Mesenchymal stem cell (in vitro differentiated cells and primary cell): ENCODE data around the gene ARIH1.
A peak's percentile ranks its signal among the peaks of the same experiment; 100 is the strongest.

Source experiments
- DNase-seq: peaks from one replicate; pipeline ENCODE4 v3.0.0-alpha.2; 2013
- H2AFZ ChIP-seq: one replicate; pipeline ENCODE4 v1.6.1; 2013; ENCODE audit warnings: low read depth, mild to moderate bottlenecking, control low read depth, inconsistent platforms, low read length, moderate library complexity
- H2AK5ac ChIP-seq: 2 replicates; pipeline ENCODE4 v1.6.1; 2013; ENCODE audit warnings: low read length, moderate library complexity, mild to moderate bottlenecking, inconsistent platforms; ENCODE audit not compliant: severe bottlenecking
- H2BK120ac ChIP-seq: one replicate; pipeline ENCODE4 v1.6.1; 2013; ENCODE audit warnings: low read depth, mild to moderate bottlenecking, inconsistent platforms, low read length, moderate library complexity
- H2BK12ac ChIP-seq, 2 experiments: one replicate each; pipeline ENCODE4 v1.6.1; 2013; ENCODE audit warnings: inconsistent platforms in 2 of 2, low read length in 2 of 2, mild to moderate bottlenecking in 2 of 2, moderate library complexity in 2 of 2, control low read depth in 1 of 2
- H2BK15ac ChIP-seq: one replicate; pipeline ENCODE4 v1.6.1; 2013; ENCODE audit warnings: mild to moderate bottlenecking, low read depth, inconsistent platforms; ENCODE audit not compliant: poor library complexity, severe bottlenecking
- H2BK5ac ChIP-seq: 2 replicates; pipeline ENCODE4 v1.6.1; 2013; ENCODE audit warnings: low read depth, mild to moderate bottlenecking, low read length, control low read depth, inconsistent platforms; ENCODE audit not compliant: poor library complexity, severe bottlenecking
- H3K14ac ChIP-seq, 2 experiments: one replicate each; pipeline ENCODE4 v1.6.1; 2013; ENCODE audit warnings: inconsistent platforms in 2 of 2, low read length in 2 of 2, control low read depth in 1 of 2, mild to moderate bottlenecking in 1 of 2, moderate library complexity in 1 of 2
- H3K18ac ChIP-seq, 2 experiments: one replicate each; pipeline ENCODE4 v1.6.1; 2013; ENCODE audit warnings: inconsistent platforms in 2 of 2, low read length in 2 of 2, control low read depth in 1 of 2, low read depth in 1 of 2, mild to moderate bottlenecking in 1 of 2
- H3K23ac ChIP-seq, 2 experiments: one replicate each; pipeline ENCODE4 v1.6.1; 2013; ENCODE audit warnings: inconsistent platforms in 2 of 2, low read length in 2 of 2, mild to moderate bottlenecking in 2 of 2, moderate library complexity in 2 of 2, control low read depth in 1 of 2
- H3K27ac ChIP-seq: 2 replicates; pipeline ENCODE4 v1.5.1; 2013; ENCODE audit warnings: mild to moderate bottlenecking, moderate library complexity, low read length, control low read depth, inconsistent platforms; ENCODE audit not compliant: poor library complexity, severe bottlenecking
- H3K27me3 ChIP-seq, 2 experiments: 2 replicates each; pipeline versions ENCODE4 v1.6.1 to v1.7.0; 2013; ENCODE audit warnings: low read length in 2 of 2, mild to moderate bottlenecking in 2 of 2, moderate library complexity in 2 of 2, control low read depth in 1 of 2, inconsistent platforms in 1 of 2; ENCODE audit not compliant: control insufficient read depth in 1 of 2, insufficient read depth in 1 of 2
- H3K36me3 ChIP-seq, 2 experiments: 2 replicates each; pipeline versions ENCODE4 v1.6.1 to v1.7.0; 2013; ENCODE audit warnings: low read length in 2 of 2, control low read depth in 1 of 2, inconsistent platforms in 1 of 2, low read depth in 1 of 2, mild to moderate bottlenecking in 1 of 2; ENCODE audit not compliant: insufficient read depth in 2 of 2, control insufficient read depth in 1 of 2
- H3K4ac ChIP-seq, 2 experiments: one replicate each; pipeline ENCODE4 v1.6.1; 2013; ENCODE audit warnings: inconsistent platforms in 2 of 2, low read length in 2 of 2, mild to moderate bottlenecking in 2 of 2, moderate library complexity in 2 of 2, control low read depth in 1 of 2, low read depth in 1 of 2
- H3K4me1 ChIP-seq: 2 replicates; pipeline ENCODE4 v1.6.1; 2013; ENCODE audit warnings: low read depth, low read length, control low read depth; ENCODE audit not compliant: control insufficient read depth, insufficient read depth
- H3K4me2 ChIP-seq: 2 replicates; pipeline ENCODE4 v1.6.1; 2013; ENCODE audit warnings: low read length, mild to moderate bottlenecking, inconsistent platforms; ENCODE audit not compliant: poor library complexity, severe bottlenecking
- H3K4me3 ChIP-seq, 2 experiments: 2 replicates each; pipeline versions ENCODE4 v1.5.1 to v1.7.0; 2013; ENCODE audit warnings: low read length in 2 of 2, mild to moderate bottlenecking in 2 of 2, control low read depth in 1 of 2, low read depth in 1 of 2; ENCODE audit not compliant: insufficient read depth in 1 of 2
- H3K79me1 ChIP-seq: replicated peaks from 2 replicates; pipeline ENCODE4 v1.6.1; 2013; ENCODE audit warnings: mild to moderate bottlenecking, control low read depth, low read length, inconsistent platforms; ENCODE audit not compliant: poor library complexity, severe bottlenecking
- H3K9ac ChIP-seq: 2 replicates; pipeline ENCODE4 v1.7.0; 2013; ENCODE audit warnings: mild to moderate bottlenecking, low read length, moderate library complexity
- H3K9me3 ChIP-seq: 2 replicates; pipeline ENCODE4 v1.7.0; 2013; ENCODE audit warnings: mild to moderate bottlenecking, low read length; ENCODE audit not compliant: control insufficient read depth
- H4K8ac ChIP-seq: one replicate; pipeline ENCODE4 v1.6.1; 2013; ENCODE audit warnings: inconsistent platforms, mild to moderate bottlenecking, low read length, moderate library complexity
- H4K91ac ChIP-seq: one replicate; pipeline ENCODE4 v1.6.1; 2013; ENCODE audit warnings: mild to moderate bottlenecking, low read length, inconsistent platforms
- WGBS: methylation state at CpG from one replicate; pipeline ENCODE4 v1.1.7; 2013; ENCODE audit warnings: mixed read lengths; 5-methylcytosine and 5-hydroxymethylcytosine counted together

ARIH1 gene

DNA sequence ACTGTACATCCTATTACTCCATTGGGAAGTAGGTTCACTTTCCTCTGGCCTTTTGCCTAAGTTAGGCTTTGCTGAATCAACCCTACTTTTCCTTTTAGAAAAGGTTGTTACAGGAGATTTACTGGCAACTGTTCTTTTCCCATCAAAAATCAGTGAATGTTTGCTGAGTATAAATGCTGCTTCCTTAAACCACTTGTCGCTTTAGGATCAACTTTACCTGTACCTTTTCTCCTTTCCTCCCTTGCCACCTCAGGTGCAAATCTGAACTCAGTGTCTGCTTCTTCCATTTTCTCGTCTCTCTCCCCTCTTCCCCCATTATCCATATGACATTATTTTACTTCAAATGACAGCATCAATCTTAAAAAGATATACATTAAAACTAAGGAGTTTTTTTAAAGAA lies 110.9 kb downstream of the ARIH1 start:
- H3K18ac ChIP-seq: no peak overlapping the region
- no peak overlapping the region for H3K4ac ChIP-seq
- H2BK12ac ChIP-seq: no peak overlapping the region
- H2BK15ac ChIP-seq: no peak overlapping the region
- no peak overlapping the region for H3K9ac ChIP-seq
- no peak overlapping the region for H4K91ac ChIP-seq
- H3K14ac ChIP-seq: no peak overlapping the region
- H3K23ac ChIP-seq: no peak overlapping the region
- H4K8ac ChIP-seq: no peak overlapping the region
- H3K36me3 ChIP-seq: peaks cover 7 to 91% of the 10 kb centered on the region in 2 experiments
- H2BK5ac ChIP-seq: no peak overlapping the region
- WGBS: 98% methylated on average over 2 of the region's 2 CpGs
- no peak overlapping the region for H3K4me2 ChIP-seq
- no peak overlapping the region for H2AK5ac ChIP-seq
- peaks cover 15% of the 10 kb centered on the region for H3K79me1 ChIP-seq
- peaks cover 3% of the 10 kb centered on the region for H3K4me1 ChIP-seq
- H3K27ac ChIP-seq: no peak overlapping the region
- H2BK120ac ChIP-seq: no peak overlapping the region
- DNase-seq: no peak
- H2AFZ ChIP-seq: no peak overlapping the region
- no peak overlapping the region for H3K4me3 ChIP-seq
- no peaks in the 10 kb centered on the region for H3K9me3 ChIP-seq
- H3K27me3 ChIP-seq: no peaks in the 10 kb centered on the region

DNA sequence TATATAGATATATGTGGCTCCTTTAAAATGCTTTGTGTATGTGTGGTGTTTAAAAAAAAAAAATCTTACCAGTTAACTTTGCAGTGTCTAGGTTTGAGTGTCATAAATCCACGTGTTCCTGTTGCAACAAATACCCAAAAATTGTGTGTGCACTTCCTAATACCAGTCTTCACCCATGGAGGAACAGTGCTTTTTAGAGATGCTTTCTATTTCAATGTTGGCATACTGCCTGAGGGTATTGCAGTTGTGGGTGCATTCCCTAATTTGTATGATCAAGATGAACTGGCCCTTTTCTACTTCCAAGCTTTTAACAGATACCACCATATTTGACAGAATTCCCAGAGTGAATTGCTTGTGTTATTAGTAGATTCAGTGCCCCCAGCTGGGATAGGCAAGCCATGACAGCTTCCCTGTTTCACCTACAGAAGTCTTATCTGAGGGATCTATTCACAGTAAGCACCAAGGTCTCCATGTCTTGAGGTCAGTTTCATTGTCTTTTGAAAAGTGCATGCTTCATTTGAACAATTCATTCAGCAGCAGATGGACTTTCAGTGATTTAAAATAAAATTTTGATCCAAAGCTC lies 111.4 kb downstream of the ARIH1 start:
- peak; percentile 21 for DNase-seq
- no CpG with 5 or more reads among the region's 1 CpG for WGBS
- Histone ChIP-seq H4K8ac (no peak overlapping the region), H3K14ac (no peak overlapping the region), H3K27me3 (no peaks in the 10 kb centered on the region), H3K9me3 (no peaks in the 10 kb centered on the region), H3K4me3 (no peak overlapping the region), H3K4ac (no peak overlapping the region), H3K4me1 (peaks cover 3% of the 10 kb centered on the region), H3K4me2 (no peak overlapping the region), H2BK12ac (no peak overlapping the region), H3K9ac (no peak overlapping the region), H3K79me1 (peaks cover 15% of the 10 kb centered on the region), H2AFZ (no peak overlapping the region), H3K36me3 (peaks cover 7 to 86% of the 10 kb centered on the region in 2 experiments), H2BK5ac (no peak overlapping the region), H2BK15ac (no peak overlapping the region), H3K18ac (no peak overlapping the region), H4K91ac (no peak overlapping the region), H3K23ac (no peak overlapping the region), H2AK5ac (no peak overlapping the region), H2BK120ac (no peak overlapping the region), H3K27ac (no peak overlapping the region)

DNA sequence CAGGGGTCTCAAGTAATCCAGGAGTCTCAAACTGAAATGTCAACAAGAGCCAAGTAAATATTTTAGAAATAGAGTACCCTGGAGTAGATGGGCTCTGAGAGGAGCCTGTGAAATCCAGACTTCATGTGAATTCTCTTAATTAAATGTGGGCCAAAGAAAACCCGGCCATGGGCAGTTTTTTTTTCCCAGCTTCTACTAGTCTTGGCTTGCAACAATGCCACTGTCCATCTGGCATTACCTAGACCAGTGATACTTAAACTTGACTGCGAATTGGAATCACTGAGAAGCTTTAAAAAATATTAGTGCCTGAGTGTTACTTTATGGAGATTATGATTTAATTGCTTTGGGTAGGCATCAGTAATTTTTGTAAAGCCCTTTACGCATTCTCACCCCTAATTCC lies 114.0 kb downstream of the ARIH1 start:
- H2BK120ac ChIP-seq: no peak overlapping the region
- no peak overlapping the region for H3K4ac ChIP-seq
- H2BK12ac ChIP-seq: no peak overlapping the region
- H3K4me3 ChIP-seq: no peak overlapping the region
- H3K14ac ChIP-seq: no peak overlapping the region
- peaks cover 3% of the 10 kb centered on the region for H3K4me1 ChIP-seq
- H3K4me2 ChIP-seq: no peak overlapping the region
- no peak overlapping the region for H4K8ac ChIP-seq
- DNase-seq: no peak
- no peak overlapping the region for H2AFZ ChIP-seq
- H4K91ac ChIP-seq: no peak overlapping the region
- H2BK5ac ChIP-seq: no peak overlapping the region
- WGBS: 100% methylated on average over 3 of the region's 3 CpGs
- no peak overlapping the region for H3K27ac ChIP-seq
- no peak overlapping the region for H3K9ac ChIP-seq
- H3K36me3 ChIP-seq: peaks cover 5 to 65% of the 10 kb centered on the region in 2 experiments
- no peaks in the 10 kb centered on the region for H3K27me3 ChIP-seq
- no peak overlapping the region for H2BK15ac ChIP-seq
- H3K23ac ChIP-seq: no peak overlapping the region
- no peak overlapping the region for H2AK5ac ChIP-seq
- no peak overlapping the region for H3K18ac ChIP-seq
- peaks cover 12% of the 10 kb centered on the region for H3K79me1 ChIP-seq
- H3K9me3 ChIP-seq: no peaks in the 10 kb centered on the region

DNA sequence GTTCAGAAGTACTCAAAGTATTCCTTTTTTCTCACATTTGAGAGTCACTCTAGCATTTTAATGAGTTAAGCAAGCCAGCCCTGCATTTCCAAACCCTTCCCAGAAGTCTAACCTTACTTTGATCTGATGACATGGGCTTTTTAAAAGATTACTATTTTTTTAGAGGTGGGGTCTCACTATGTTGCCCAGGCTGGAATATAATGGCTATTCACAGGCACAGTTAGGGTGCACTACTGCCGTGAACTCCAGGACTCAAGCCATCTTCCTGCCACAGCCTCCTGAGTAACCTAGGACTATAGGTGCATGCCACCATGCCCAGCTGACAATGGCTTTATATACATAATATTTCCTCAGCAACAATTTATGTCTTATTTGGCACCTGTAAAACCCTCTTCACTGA lies 116.3 kb downstream of the ARIH1 start:
- Histone ChIP-seq H2BK15ac (no peak overlapping the region), H3K9me3 (no peaks in the 10 kb centered on the region), H2AK5ac (no peak overlapping the region), H3K4me1 (no peaks in the 10 kb centered on the region), H4K91ac (no peak overlapping the region), H3K4ac (no peak overlapping the region), H3K9ac (no peak overlapping the region), H2BK120ac (no peak overlapping the region), H3K79me1 (peaks cover 6% of the 10 kb centered on the region), H3K36me3 (peaks cover 9 to 42% of the 10 kb centered on the region in 2 experiments), H2BK5ac (no peak overlapping the region), H2BK12ac (no peak overlapping the region), H3K18ac (no peak overlapping the region), H3K27ac (no peak overlapping the region), H3K27me3 (no peaks in the 10 kb centered on the region), H3K23ac (no peak overlapping the region), H3K4me3 (no peak overlapping the region), H2AFZ (no peak overlapping the region), H4K8ac (no peak overlapping the region), H3K4me2 (no peak overlapping the region), H3K14ac (no peak overlapping the region)
- 100% methylated on average over 1 of the region's 1 CpG for WGBS
- DNase-seq: no peak
